IgD-negative memory B cell (primary cell): ENCODE results near the gene PAQR7. TPM values are rescaled to one million over a fixed set of nuclear protein-coding genes. Genes with fewer than 3 reads are reported as not detected.
A peak's percentile ranks its signal among the peaks of the same experiment; 100 is the strongest.

ENCODE experiments used
- H3K27ac Mint-ChIP-seq, 3 donors: one replicate each; pipeline ENCODE4 v1.8.0; 2020 to 2022; ENCODE audit warnings: mild to moderate bottlenecking in 3 of 3, mixed read lengths in 3 of 3, moderate library complexity in 1 of 3
- H3K27me3 Mint-ChIP-seq: one replicate; pipeline ENCODE4 v1.8.0; 2021; ENCODE audit warnings: mixed read lengths
- H3K36me3 Mint-ChIP-seq: one replicate; pipeline ENCODE4 v1.8.0; 2020; ENCODE audit warnings: mild to moderate bottlenecking, mixed read lengths
- H3K4me1 Mint-ChIP-seq, 3 donors: one replicate each; pipeline ENCODE4 v1.8.0; 2020 to 2022; ENCODE audit warnings: mixed read lengths in 3 of 3, mild to moderate bottlenecking in 1 of 3
- H3K4me3 Mint-ChIP-seq, 4 donors: one replicate each; pipeline ENCODE4 v1.8.0; 2020 to 2022; ENCODE audit warnings: mild to moderate bottlenecking in 4 of 4, mixed read lengths in 4 of 4, moderate library complexity in 3 of 4
- H3K9me3 Mint-ChIP-seq, 3 donors: one replicate each; pipeline ENCODE4 v1.8.0; 2020 to 2021; ENCODE audit warnings: mixed read lengths in 3 of 3, mild to moderate bottlenecking in 1 of 3
- polyA plus RNA-seq: library from polyadenylated mRNA; unstranded; fragments of 300-500 nt; fragmentation: Illumina TruSeq; gene quantifications from one replicate; pipeline ENCODE4 v1.2.3, GENCODE V29; 2021

Gene PAQR7
- polyA plus RNA-seq, 1 donor from 2014 or later, result 0.73 TPM

DNA sequence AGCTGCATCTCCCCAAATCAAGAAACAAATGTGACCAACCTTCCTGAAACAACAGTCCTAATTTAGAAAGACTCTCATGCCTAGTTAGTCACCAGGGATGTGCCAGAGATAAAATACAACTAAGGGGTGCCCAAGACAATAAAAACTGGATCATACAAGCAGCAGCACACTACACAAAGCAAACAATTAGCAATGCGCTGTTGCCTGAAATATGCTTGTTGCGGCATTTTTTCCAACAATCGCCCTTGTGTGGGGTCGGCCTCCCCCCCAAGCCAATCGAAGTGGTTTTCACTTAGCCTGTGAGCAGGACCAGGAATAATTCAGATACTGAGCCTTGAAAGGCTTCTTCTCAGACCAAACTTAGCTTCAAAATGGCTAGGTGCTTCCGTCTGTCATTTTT, 32.1 kb upstream of the PAQR7 start:
- peak overlapping the region in 1 of 3 donors; percentile 89 for H3K27ac Mint-ChIP-seq
- H3K36me3 Mint-ChIP-seq, result peaks cover 2% of the 10 kb centered on the region
- H3K27me3 Mint-ChIP-seq, result no peaks in the 10 kb centered on the region
- H3K4me1 Mint-ChIP-seq, result peaks cover 7 to 13% (median 11%) of the 10 kb centered on the region in 3 donors
- peak overlapping the region in 2 of 4 donors; percentile 96 to 100 for H3K4me3 Mint-ChIP-seq
- no peaks in the 10 kb centered on the region for H3K9me3 Mint-ChIP-seq

DNA sequence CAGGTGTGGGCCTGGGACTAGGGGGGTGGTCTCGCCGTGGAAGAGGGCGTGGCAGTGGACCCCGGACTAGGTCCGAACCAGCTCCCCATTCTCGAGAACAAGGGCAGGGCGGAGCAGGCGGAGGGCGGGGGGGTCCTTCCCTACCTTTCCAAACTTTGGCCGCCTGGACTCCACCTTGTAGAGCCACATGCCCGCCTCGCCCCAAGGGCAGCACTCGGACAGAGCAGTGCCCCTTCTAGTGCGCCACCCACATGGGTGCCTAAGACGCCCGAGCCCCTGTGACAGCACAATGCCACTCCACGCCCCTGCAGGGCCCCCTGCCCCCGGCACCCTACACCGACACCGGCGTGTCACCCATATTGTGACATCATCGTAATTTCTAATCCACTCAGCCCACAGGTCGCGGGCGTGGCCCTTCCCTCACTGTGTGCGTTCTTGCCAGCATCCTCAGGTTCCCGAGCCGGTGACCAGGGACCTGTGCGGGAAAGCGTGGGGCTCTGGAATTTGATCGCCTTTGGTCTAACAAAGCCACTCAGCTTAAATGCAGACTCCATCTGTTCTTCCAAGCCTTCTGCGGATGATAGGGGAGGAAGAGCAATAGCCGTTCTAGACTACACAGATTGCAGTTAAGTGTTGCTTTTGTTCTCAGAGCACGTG, 31.3 kb upstream of the PAQR7 start:
- H3K4me3 Mint-ChIP-seq, result peak overlapping the region; percentile 84 to 100 (median 94)
- peaks cover under 1% of the 10 kb centered on the region for H3K36me3 Mint-ChIP-seq
- H3K9me3 Mint-ChIP-seq, result no peaks in the 10 kb centered on the region
- peaks cover 7 to 13% (median 11%) of the 10 kb centered on the region in 3 donors for H3K4me1 Mint-ChIP-seq
- no peaks in the 10 kb centered on the region for H3K27me3 Mint-ChIP-seq
- peak overlapping the region; percentile 42 to 89 (median 50) for H3K27ac Mint-ChIP-seq

DNA sequence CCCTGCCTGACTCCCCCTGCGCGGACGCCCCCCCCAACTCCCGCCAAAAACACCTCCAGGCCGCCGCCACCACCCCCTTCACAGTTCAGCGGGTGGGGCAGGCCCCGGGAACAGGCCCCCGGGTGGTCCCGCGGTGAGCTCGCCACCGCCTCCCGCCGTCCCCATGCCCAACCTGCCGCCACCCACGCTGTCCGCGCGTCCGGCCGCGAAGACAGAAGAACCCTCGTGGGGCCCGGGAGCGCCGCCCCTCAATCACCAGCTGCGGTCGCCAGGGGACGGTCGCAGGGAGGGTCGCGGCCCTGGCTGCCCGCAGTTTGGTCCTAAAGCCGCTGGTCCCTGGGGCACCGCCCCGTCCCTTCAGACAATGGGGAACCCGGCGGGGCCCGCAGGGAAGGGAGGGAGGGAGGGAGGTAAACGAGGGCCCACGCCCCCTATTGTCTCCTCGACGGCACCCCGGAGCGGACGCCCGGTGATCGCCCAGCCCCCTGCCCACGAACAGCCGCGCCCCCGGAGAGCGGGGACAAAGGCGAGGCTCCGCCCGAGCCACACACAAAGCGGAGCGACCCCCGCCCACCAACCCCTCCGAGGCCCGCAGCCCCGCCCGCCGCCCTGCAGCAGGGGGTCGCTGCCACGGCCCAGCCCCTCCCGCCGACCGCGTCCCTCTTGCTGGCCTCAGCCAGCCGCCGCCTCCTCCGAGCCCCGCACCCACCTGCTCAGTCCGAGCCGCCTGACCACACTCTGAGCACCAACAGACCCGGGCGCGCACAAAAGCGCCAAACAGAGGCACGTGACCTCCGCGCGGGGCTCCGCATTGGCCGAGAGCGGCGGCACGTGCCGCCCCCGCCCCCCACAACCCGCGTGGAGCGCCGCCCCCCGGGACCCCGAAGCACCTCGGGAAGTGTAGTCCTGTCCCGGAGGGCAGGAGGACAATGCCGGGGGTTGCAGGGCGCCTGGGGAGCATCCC, 30.5 kb upstream of the PAQR7 start, which contains the start of gene STMN1:
TSS of gene STMN1 (minus strand) at position 740 of the 964 bp plus-strand sequence. CDS start 1,743 bp downstream, outside the sequence.
- Mint-ChIP-seq H3K9me3 (no peaks in the 10 kb centered on the region), H3K27ac (peak within 1 kb of the TSS; percentile 54 to 98 (median 91)), H3K4me3 (peak within 1 kb of the TSS; percentile 84 to 100 (median 97)), H3K4me1 (peaks cover 7 to 13% (median 11%) of the 10 kb centered on the region in 3 donors), H3K36me3 (no peaks in the 10 kb centered on the region), H3K27me3 (no peaks in the 10 kb centered on the region)

DNA sequence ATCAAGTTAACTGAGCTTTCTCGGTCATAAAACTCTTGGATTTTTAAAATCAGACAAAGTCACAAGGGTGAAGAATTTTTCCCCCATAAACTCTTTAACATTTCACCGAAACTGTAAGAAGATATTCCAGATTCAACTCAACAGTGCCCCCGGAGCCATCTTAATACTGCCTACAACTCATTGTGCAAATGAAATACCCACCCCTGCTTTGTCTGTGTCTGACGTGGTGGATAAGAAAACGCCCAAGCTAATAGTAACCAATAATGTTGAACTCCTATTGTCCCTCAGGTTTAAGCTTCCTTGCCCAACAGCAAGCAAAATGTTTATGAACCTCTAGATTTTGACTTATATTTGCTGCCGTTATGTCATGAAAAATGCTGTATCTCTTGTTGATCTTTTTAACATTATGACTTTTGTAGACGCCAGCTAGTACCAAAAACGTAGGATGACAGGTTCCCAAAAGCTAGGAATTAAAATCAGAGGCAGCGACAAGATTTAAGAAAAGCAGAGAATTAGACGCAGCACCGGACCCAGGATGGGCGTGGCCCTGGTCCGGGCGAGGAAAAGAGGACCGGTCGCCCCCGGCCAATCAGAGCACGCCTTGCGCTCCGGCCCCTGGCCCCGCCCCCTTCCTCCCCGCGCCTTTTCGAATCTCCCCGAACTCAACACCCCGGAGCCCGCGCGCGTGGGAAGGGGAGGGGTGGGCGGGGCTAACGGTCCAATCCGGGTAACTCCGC, 29.6 kb upstream of the PAQR7 start:
- Mint-ChIP-seq H3K36me3 (no peaks in the 10 kb centered on the region), H3K9me3 (no peaks in the 10 kb centered on the region), H3K4me1 (peaks cover 7 to 13% (median 11%) of the 10 kb centered on the region in 3 donors), H3K27ac (peak overlapping the region; percentile 54 to 98 (median 91)), H3K4me3 (peak overlapping the region; percentile 84 to 100 (median 97)), H3K27me3 (no peaks in the 10 kb centered on the region)

DNA sequence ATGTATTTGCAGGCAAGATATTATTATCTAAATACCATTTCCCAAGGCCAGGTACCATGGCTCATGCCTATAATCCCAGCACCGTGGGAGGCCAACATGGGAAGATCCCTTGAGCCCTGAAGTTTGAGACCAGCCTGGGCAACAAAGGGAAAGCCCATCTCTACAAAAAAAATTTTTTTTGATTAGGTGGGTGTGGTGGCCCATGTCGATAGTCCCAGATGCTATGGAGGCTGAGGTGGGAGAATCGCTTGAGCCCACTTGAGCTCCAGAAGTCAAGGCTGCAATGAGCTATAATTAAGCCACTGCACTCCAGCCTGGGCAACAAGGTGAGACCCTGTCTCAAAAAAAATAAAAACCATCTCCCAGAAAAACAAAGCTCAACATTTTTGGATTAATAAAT, 28.5 kb upstream of the PAQR7 start:
- Mint-ChIP-seq H3K27me3 (no peaks in the 10 kb centered on the region), H3K4me1 (peaks cover 7 to 13% (median 11%) of the 10 kb centered on the region in 3 donors), H3K36me3 (no peaks in the 10 kb centered on the region), H3K27ac (no peak overlapping the region), H3K4me3 (peak overlapping the region in 2 of 4 donors; percentile 96 to 100), H3K9me3 (no peaks in the 10 kb centered on the region)

DNA sequence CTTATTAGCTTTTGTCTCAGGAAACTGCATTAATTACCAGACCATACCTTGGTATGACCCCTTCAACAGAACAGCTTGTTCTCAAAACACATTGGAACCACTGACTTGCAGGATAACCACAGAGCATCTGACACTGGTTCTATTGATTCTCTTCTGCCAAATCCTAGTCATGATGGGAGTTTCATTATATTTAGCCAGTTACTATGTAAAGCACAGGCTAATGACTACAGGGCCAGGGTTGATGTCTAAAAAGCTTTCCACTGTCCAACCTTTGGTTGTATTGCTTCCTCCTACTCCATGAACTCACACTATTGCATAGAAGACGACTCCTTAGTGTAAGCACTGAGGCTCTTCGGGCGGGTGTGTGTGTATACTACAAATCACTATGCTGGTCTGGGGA, 27.0 kb upstream of the PAQR7 start:
- Mint-ChIP-seq H3K9me3 (no peaks in the 10 kb centered on the region), H3K4me3 (peak overlapping the region in 1 of 4 donors; percentile 27), H3K36me3 (no peaks in the 10 kb centered on the region), H3K27me3 (no peaks in the 10 kb centered on the region), H3K4me1 (peaks cover 7 to 12% (median 11%) of the 10 kb centered on the region in 3 donors), H3K27ac (no peak overlapping the region)

DNA sequence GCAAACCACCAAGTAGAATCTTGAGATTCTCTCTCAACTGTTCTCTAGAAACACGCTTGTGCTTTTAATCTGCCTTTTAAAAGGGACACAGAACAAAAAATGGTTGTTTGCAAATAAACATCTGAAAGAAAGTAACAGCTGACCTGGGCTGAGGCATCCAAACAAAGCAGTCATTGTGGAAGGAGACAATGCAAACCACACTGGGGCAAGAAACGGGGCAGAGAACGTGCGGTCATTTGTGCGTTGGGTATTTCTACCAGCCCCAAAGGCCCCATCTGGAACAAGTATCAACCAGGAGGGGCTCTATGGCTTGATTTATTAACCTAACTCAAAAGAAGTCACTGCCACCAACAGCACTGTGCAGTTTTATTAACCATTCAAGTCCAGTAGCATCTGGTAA, 24.7 kb upstream of the PAQR7 start:
- Mint-ChIP-seq H3K27ac (no peak overlapping the region), H3K36me3 (peaks cover 1% of the 10 kb centered on the region), H3K4me3 (peak overlapping the region in 1 of 4 donors; percentile 50)

DNA sequence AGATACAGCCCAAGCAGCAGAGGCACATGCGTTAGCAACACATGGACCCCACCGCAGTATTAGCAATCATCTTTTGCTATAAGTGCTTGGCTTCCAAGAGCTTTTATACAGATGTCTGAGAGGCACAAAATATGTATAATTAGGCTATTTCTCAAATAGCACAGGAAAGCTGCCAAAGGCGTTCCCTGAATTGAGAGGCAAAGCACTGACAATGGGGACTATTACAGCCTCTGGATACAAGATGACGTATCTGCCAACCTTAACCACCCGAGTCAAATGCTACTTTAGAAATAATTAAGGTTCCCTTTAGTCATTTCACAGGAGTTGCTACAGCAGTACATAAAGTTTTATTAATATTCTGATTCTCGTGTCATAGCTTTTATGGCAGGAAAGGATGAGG, 24.3 kb upstream of the PAQR7 start:
- Mint-ChIP-seq H3K9me3 (no peaks in the 10 kb centered on the region), H3K36me3 (peaks cover 2% of the 10 kb centered on the region), H3K4me3 (peak overlapping the region in 1 of 4 donors; percentile 50), H3K27ac (no peak overlapping the region), H3K27me3 (no peaks in the 10 kb centered on the region), H3K4me1 (peaks cover 9 to 13% (median 12%) of the 10 kb centered on the region in 3 donors)

More for the DNA sequence above, 24.7 kb upstream of the PAQR7 start:
- peaks cover 12 to 16% (median 15%) of the 10 kb centered on the region in 3 donors for H3K4me1 Mint-ChIP-seq
- no peaks in the 10 kb centered on the region for H3K27me3 Mint-ChIP-seq
- no peaks in the 10 kb centered on the region for H3K9me3 Mint-ChIP-seq

DNA sequence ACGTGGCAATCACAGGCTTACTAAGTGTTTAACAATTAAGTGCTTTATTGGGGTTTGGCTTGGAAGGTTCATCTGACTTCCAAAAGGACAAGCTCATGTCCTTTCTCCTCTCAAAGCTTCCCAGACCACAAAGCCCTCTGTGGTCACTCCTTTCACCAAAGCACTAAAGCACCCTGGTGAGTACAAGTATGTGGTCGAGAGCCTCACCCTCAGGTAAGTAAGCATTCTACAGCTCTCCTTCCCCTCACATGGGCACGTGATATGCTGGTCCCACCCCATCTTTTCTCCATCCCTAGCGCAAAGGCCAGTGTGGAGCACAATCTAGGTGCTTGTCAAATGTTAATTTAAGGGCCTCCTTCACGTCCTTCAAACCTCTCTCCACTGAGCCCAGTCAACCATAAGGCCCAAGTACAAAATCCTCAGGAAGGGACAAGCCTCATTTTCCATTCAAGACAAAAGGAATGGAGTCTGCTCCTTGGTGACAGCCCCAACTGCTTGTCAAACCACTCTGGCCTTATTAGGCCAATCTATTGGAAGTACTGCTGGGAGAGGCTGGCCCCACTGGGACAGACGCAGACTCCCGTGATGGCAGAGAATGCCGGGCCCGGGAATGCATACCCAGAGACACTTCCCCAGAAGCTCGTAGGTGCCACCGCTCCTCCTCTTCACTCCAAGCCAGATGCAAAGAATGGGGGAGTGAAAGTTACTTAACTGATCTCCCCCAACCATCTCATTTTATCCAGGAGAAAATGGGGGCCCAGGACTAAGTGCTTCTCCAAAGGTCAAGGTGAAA, 22.9 kb upstream of the PAQR7 start:
- Mint-ChIP-seq H3K4me3 (no peak overlapping the region), H3K4me1 (peaks cover 6 to 8% (median 7%) of the 10 kb centered on the region in 3 donors), H3K9me3 (no peaks in the 10 kb centered on the region), H3K36me3 (peaks cover 2% of the 10 kb centered on the region), H3K27me3 (no peaks in the 10 kb centered on the region), H3K27ac (peak overlapping the region in 1 of 3 donors; percentile 51)

DNA sequence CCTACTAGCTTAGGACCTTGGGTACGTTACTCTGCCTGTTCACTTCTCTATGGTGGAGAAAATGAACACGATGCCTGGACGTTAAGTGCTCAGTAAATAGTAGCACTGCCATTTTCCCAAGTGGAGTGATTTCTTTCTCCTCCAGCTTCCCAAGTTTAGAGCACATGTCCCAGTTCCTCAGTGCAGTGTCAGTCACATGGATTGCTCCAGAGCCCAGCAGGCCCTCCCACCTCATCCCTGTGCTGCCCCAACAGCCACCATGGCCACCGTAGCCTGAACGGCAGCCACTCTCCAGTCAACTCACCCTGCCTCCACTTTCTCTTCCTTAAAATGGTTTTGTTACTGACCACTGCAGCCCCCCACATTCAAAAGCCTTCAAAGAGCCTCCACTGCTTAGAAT, 22.2 kb upstream of the PAQR7 start:
- no peaks in the 10 kb centered on the region for H3K9me3 Mint-ChIP-seq
- peak overlapping the region in 1 of 3 donors; percentile 51 for H3K27ac Mint-ChIP-seq
- H3K27me3 Mint-ChIP-seq, result no peaks in the 10 kb centered on the region
- H3K36me3 Mint-ChIP-seq, result peaks cover 2% of the 10 kb centered on the region
- H3K4me3 Mint-ChIP-seq, result no peak overlapping the region
- peaks cover 6 to 8% (median 7%) of the 10 kb centered on the region in 3 donors for H3K4me1 Mint-ChIP-seq

DNA sequence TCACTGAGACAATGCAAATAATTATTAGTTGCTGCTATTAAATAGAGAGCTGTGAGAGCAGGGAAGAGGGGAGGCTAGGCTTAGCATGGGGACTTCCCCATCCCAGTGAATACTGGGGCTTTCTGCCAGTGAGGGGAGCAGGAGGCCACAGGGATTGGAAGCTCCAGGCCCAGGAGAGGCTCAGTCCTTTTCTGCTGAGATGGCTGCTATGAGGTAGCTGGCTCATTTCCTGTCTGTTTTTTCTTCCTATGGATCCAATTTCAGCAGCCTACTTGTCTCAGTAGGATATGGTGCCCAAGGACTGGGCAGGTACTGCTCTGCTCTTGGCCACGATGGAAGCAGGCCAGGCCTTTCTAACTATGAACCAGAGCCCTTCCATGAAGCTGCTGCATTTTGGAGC, 20.8 kb upstream of the PAQR7 start:
- peaks cover 2% of the 10 kb centered on the region for H3K36me3 Mint-ChIP-seq
- no peak overlapping the region for H3K27ac Mint-ChIP-seq
- peaks cover 6 to 8% (median 7%) of the 10 kb centered on the region in 3 donors for H3K4me1 Mint-ChIP-seq
- H3K9me3 Mint-ChIP-seq, result no peaks in the 10 kb centered on the region
- H3K4me3 Mint-ChIP-seq, result no peak overlapping the region
- no peaks in the 10 kb centered on the region for H3K27me3 Mint-ChIP-seq

DNA sequence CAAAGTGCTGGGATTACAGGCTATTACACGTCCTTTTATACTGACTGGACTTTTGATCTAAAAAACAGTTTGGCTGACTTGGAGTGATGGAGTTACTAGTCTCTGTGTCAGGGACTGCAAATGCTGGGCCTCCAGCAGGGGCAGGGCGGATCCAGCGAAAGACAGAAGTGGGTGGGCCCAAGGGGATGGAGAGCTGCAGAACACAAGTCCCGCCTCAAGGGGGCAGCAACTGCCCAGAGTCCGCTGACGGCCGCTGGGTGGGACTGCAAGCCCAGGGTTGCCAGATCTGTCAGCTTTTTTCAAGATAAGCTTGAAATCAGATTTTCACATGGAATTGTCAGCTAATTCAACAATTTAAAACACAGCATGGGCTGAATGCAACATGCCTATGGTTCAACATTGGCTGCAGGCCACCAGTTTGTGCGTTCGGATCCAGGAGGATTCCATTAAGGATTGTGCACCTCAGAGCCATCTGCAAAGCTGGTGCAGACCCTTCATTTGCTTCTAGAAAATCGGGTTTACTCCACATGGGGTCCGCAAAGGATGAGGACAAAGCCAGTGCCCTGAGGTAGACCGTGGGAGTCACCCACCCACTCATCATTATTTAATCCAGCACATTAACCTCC, 20.0 kb upstream of the PAQR7 start:
- Mint-ChIP-seq H3K27ac (peak overlapping the region in 1 of 3 donors; percentile 3), H3K36me3 (peaks cover 2% of the 10 kb centered on the region), H3K4me3 (peak overlapping the region in 2 of 4 donors; percentile 0 to 77), H3K27me3 (no peaks in the 10 kb centered on the region), H3K4me1 (peaks cover 6 to 8% (median 7%) of the 10 kb centered on the region in 3 donors), H3K9me3 (no peaks in the 10 kb centered on the region)

DNA sequence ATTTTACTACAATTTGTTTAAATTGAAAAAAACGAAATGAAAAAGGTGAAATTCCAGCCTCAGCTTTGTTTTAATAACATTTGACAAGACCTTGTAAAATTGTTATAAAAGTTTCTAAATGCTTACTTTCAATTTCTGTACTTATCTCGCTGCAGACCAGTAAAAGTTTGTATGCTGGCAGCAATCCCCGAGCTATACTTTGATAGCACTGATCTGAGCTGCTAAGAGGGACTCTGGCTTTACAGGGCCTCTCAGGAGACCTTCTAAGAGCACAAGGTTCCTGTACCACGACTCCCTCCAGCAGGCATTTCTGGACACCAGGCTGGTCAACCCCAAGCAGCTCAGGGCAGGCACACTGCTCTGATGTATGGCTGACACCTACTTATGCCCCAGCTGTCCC, 17.6 kb upstream of the PAQR7 start:
- H3K4me1 Mint-ChIP-seq, result peaks cover 6 to 8% (median 7%) of the 10 kb centered on the region in 3 donors
- no peaks in the 10 kb centered on the region for H3K9me3 Mint-ChIP-seq
- peaks cover 2% of the 10 kb centered on the region for H3K36me3 Mint-ChIP-seq

More for the DNA sequence above, 17.6 kb upstream of the PAQR7 start:
- Mint-ChIP-seq H3K27ac (no peak overlapping the region), H3K27me3 (no peaks in the 10 kb centered on the region), H3K4me3 (no peak overlapping the region)
